ENCODE results near the gene EIF2B4.

The EIF2B4 gene

DNA sequence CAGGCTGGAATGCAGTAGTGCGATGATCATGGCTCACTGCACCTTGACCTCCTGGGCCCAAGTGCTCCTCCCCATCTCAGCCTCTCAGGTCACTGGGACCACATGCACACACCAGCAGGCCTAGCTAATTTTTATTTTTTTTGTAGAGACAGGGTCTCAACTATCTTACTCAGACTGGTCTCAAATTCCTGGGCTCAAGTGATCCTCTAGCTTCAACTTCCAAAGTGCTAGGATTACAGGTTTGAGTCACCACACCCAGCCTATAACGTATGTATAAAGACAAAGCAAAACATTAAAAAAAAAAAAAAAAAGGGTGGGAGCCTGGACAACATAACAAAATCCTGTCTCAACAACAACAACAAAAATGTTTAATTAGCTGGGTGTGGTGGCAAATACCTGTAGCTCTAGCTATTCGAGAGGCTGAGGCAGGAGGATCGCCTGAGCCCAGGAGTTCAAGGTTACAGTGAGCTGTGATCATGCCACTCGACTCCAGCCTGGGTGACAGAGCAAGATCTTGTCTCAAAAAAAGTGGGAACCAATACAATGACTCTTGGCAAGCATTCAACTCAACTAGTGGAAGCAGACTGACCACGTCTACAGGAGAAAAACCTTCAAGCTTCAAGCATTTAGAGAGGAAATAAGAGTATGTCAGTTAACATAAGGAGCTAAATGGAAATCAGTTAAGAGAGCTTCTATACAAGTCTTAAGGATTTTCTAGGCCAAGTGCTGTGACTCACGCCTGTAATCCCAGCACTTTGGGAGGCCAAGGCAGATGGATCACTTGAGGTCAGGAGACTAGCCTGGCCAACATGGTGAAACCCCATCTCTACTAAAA, 16.2 kb downstream of the EIF2B4 start:
- Histone ChIP-seq H3K36me3 (ENCODE audit: control insufficient read depth in 2 of 2, insufficient read depth in 1 of 2, low read length in 2 of 2) (peaks cover 0 to 7% of the 10 kb centered on the region in 2 experiments; a peak in 2 of 3 replicates), H3K4me1 (ENCODE audit: control insufficient read depth, insufficient read depth, low read length) (peaks cover 6% of the 10 kb centered on the region), H3K4me3 (ENCODE audit: low read depth, low read length) (no peak overlapping the region), H3K27ac (ENCODE audit: extremely low read depth, low read depth, low read length) (peak overlapping the region; percentile 20), H3K9me3 (ENCODE audit: control insufficient read depth, insufficient read depth, low read depth, low read length) (no peaks in the 10 kb centered on the region)
- CTCF ChIA-PET: interaction anchor here (0.7 to 1.4 kb wide), 4 partner anchors 34 to 105 kb away, joined by 3 to 5 read pairs (median 4); no protein-coding TSS in a partner anchor
- POLR2A ChIA-PET: interaction anchor here (0.7 to 1.4 kb wide), 4 partner anchors 12 to 109 kb away, joined by 3 to 9 read pairs (median 4); partner anchors contain the start of gene ZNF513
- no peak for TF ChIP-seq ZNF2 (tag by site-specific recombination; IDR thresholded peaks at IDR 0.05)
- no peak for TF ChIP-seq ZNF391 (tag by site-specific recombination; IDR thresholded peaks at IDR 0.05; ENCODE audit: borderline replicate concordance, low read depth)
- TF ChIP-seq ZNF776 (tag by site-specific recombination; IDR thresholded peaks at IDR 0.05; ENCODE audit: borderline replicate concordance): no peak
- TF ChIP-seq, protein P1, sequence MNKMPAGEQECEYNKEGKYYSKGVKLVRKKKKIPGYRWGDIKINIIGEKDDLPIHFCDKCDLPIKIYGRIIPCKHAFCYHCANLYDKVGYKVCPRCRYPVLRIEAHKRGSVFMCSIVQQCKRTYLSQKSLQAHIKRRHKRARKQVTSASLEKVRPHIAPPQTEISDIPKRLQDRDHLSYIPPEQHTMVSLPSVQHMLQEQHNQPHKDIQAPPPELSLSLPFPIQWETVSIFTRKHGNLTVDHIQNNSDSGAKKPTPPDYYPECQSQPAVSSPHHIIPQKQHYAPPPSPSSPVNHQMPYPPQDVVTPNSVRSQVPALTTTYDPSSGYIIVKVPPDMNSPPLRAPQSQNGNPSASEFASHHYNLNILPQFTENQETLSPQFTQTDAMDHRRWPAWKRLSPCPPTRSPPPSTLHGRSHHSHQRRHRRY (tag by site-specific recombination; IDR thresholded peaks at IDR 0.05): no peak
- TF ChIP-seq ZBTB17 (tag by site-specific recombination; IDR thresholded peaks at IDR 0.05): peak; percentile 91
- 0 out of 2 replicates have a peak, but pooled peaks have one; percentile 32 for TF ChIP-seq ZXDB (tag by site-specific recombination; IDR thresholded peaks at IDR 0.05)
- TF ChIP-seq, protein P2, sequence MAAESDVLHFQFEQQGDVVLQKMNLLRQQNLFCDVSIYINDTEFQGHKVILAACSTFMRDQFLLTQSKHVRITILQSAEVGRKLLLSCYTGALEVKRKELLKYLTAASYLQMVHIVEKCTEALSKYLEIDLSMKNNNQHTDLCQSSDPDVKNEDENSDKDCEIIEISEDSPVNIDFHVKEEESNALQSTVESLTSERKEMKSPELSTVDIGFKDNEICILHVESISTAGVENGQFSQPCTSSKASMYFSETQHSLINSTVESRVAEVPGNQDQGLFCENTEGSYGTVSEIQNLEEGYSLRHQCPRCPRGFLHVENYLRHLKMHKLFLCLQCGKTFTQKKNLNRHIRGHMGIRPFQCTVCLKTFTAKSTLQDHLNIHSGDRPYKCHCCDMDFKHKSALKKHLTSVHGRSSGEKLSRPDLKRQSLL (tag by site-specific recombination; IDR thresholded peaks at IDR 0.05): no peak
- TF ChIP-seq ZNF561 (tag by site-specific recombination; IDR thresholded peaks at IDR 0.05; ENCODE audit: borderline replicate concordance): no peak
- no peak for TF ChIP-seq GLIS1 (tag by site-specific recombination; IDR thresholded peaks at IDR 0.05)
- TF ChIP-seq ZNF248 (tag by site-specific recombination; IDR thresholded peaks at IDR 0.05): no peak
- TF ChIP-seq ZNF423 (tag by site-specific recombination; IDR thresholded peaks at IDR 0.05): no peak
- TF ChIP-seq, protein P3, sequence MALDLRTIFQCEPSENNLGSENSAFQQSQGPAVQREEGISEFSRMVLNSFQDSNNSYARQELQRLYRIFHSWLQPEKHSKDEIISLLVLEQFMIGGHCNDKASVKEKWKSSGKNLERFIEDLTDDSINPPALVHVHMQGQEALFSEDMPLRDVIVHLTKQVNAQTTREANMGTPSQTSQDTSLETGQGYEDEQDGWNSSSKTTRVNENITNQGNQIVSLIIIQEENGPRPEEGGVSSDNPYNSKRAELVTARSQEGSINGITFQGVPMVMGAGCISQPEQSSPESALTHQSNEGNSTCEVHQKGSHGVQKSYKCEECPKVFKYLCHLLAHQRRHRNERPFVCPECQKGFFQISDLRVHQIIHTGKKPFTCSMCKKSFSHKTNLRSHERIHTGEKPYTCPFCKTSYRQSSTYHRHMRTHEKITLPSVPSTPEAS (tag by site-specific recombination; IDR thresholded peaks at IDR 0.05): no peak
- TF ChIP-seq, protein P4, sequence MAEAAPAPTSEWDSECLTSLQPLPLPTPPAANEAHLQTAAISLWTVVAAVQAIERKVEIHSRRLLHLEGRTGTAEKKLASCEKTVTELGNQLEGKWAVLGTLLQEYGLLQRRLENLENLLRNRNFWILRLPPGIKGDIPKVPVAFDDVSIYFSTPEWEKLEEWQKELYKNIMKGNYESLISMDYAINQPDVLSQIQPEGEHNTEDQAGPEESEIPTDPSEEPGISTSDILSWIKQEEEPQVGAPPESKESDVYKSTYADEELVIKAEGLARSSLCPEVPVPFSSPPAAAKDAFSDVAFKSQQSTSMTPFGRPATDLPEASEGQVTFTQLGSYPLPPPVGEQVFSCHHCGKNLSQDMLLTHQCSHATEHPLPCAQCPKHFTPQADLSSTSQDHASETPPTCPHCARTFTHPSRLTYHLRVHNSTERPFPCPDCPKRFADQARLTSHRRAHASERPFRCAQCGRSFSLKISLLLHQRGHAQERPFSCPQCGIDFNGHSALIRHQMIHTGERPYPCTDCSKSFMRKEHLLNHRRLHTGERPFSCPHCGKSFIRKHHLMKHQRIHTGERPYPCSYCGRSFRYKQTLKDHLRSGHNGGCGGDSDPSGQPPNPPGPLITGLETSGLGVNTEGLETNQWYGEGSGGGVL (tag by site-specific recombination; IDR thresholded peaks at IDR 0.05): no peak
- TF ChIP-seq SCRT2 (tag by site-specific recombination; IDR thresholded peaks at IDR 0.05): peak; percentile 77; the same call in 1 of the 2 replicates
- no peak for TF ChIP-seq ZNF629 (tag by site-specific recombination; IDR thresholded peaks at IDR 0.05)
- TF ChIP-seq, protein P5, sequence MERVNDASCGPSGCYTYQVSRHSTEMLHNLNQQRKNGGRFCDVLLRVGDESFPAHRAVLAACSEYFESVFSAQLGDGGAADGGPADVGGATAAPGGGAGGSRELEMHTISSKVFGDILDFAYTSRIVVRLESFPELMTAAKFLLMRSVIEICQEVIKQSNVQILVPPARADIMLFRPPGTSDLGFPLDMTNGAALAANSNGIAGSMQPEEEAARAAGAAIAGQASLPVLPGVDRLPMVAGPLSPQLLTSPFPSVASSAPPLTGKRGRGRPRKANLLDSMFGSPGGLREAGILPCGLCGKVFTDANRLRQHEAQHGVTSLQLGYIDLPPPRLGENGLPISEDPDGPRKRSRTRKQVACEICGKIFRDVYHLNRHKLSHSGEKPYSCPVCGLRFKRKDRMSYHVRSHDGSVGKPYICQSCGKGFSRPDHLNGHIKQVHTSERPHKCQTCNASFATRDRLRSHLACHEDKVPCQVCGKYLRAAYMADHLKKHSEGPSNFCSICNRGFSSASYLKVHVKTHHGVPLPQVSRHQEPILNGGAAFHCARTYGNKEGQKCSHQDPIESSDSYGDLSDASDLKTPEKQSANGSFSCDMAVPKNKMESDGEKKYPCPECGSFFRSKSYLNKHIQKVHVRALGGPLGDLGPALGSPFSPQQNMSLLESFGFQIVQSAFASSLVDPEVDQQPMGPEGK (tag by site-specific recombination; IDR thresholded peaks at IDR 0.05): no peak
- no peak for TF ChIP-seq ZNF155 (tag by site-specific recombination; IDR thresholded peaks at IDR 0.05)
- TF ChIP-seq, protein P6, sequence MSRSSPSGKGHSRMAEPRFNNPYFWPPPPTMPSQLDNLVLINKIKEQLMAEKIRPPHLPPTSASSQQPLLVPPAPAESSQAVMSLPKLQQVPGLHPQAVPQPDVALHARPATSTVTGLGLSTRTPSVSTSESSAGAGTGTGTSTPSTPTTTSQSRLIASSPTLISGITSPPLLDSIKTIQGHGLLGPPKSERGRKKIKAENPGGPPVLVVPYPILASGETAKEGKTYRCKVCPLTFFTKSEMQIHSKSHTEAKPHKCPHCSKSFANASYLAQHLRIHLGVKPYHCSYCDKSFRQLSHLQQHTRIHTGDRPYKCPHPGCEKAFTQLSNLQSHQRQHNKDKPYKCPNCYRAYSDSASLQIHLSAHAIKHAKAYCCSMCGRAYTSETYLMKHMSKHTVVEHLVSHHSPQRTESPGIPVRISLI (tag by site-specific recombination; IDR thresholded peaks at IDR 0.05): peak; percentile 79; the same call in 1 of the 2 replicates
- TF ChIP-seq, protein P7, sequence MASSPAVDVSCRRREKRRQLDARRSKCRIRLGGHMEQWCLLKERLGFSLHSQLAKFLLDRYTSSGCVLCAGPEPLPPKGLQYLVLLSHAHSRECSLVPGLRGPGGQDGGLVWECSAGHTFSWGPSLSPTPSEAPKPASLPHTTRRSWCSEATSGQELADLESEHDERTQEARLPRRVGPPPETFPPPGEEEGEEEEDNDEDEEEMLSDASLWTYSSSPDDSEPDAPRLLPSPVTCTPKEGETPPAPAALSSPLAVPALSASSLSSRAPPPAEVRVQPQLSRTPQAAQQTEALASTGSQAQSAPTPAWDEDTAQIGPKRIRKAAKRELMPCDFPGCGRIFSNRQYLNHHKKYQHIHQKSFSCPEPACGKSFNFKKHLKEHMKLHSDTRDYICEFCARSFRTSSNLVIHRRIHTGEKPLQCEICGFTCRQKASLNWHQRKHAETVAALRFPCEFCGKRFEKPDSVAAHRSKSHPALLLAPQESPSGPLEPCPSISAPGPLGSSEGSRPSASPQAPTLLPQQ (tag by site-specific recombination; IDR thresholded peaks at IDR 0.05): no peak
- no peak for TF ChIP-seq ZNF184 (tag by site-specific recombination; IDR thresholded peaks at IDR 0.05)
- TF ChIP-seq, protein P8, sequence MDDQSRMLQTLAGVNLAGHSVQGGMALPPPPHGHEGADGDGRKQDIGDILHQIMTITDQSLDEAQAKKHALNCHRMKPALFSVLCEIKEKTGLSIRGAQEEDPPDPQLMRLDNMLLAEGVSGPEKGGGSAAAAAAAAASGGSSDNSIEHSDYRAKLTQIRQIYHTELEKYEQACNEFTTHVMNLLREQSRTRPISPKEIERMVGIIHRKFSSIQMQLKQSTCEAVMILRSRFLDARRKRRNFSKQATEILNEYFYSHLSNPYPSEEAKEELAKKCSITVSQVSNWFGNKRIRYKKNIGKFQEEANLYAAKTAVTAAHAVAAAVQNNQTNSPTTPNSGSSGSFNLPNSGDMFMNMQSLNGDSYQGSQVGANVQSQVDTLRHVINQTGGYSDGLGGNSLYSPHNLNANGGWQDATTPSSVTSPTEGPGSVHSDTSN (CRISPR knock-in tag; IDR thresholded peaks at IDR 0.05): no peak
- 0 out of 2 replicates have a peak, but pooled peaks have one; percentile 40 for TF ChIP-seq SCRT1 (tag by site-specific recombination; IDR thresholded peaks at IDR 0.05; ENCODE audit: borderline replicate concordance)
- no peak for TF ChIP-seq HOXC10 (CRISPR knock-in tag; IDR thresholded peaks at IDR 0.05)
- 0 out of 2 replicates have a peak, but pooled peaks have one; percentile 8 for TF ChIP-seq ZNF335 (tag by site-specific recombination; conservative IDR thresholded peaks at IDR 0.05)
- TF ChIP-seq ZNF660 (tag by site-specific recombination; IDR thresholded peaks at IDR 0.05): no peak

Data from HEK293 (cell line).